Epithelial cell of esophagus (primary cell): Measurements from ENCODE around the gene ZMIZ1.

Experiments
- DNase-seq: peaks from one replicate; pipeline ENCODE4 v3.0.0; 2010; ENCODE audit warnings: low read depth
- H3K4me3 ChIP-seq: 2 replicates; pipeline ENCODE4 v1.5.1; 2011; ENCODE audit warnings: mild to moderate bottlenecking, low read length, control low read depth
- CTCF ChIP-seq: IDR thresholded peaks from 2 replicates; pipeline ENCODE4 v1.5.1; 2011; ENCODE audit warnings: low read depth, mild to moderate bottlenecking, low read length, control low read depth, inconsistent platforms; ENCODE audit not compliant: insufficient read depth; ENCODE audit errors: missing control alignments

ZMIZ1 gene

DNA sequence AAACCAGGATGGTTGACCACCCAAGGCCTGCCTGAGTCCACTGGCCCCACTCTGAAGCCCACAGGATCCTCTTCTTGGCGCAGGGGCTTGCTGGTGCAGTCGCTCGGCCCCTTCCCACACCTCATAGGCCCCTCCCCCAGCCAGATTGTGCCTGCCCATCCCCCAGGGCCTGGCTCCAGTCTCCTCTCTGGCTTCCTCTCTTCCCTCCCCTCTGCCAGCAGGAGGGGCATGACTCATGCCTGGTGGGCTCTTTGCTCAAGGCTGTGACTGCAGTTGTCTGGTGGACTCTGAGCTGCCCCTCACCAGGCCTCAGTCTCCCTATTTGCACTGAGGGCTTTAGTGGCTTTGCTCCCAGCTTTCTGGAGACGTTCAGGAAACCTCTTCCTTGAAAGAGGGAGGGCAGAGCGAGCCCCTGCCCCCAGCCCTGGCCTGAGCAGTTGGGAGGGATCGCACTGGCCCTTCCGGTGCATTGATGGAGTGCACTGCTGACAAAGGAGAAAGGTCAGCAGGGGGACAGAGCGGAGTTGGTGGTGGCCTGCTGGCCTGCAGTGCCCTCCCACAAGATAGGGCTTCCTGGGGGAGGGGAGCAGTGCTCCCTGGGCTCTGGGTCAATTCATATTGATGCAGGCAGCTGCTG, 60.7 kb downstream of the ZMIZ1 start:
- no peak overlapping the region for H3K4me3 ChIP-seq
- no peak for TF ChIP-seq CTCF
- no peak for DNase-seq

GRCh38 chr10:79130255-79130654, 61.5 kb downstream of the ZMIZ1 start:
- no peak for DNase-seq
- TF ChIP-seq CTCF: no peak
- no peak overlapping the region for H3K4me3 ChIP-seq

DNA sequence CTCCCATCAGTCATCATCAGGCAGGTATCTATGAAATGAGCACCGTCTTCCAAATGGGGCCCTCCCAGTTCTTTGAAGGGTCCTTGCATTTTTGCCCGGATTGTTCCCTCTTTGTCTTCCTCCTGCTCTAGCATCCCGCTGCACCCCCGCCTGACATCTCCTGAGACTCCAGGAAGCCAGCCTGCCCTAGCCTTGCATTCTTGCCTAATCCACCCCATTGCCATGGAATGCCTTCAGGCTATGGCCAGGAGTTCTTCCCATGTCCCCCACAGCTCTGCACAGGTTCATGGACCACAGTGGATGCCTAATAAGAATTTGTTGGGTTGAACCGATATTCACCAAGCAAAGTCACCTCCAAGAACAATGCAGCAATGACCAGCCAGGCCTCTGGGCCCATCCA, 62.1 kb downstream of the ZMIZ1 start:
- DNase-seq: no peak
- TF ChIP-seq CTCF: no peak
- H3K4me3 ChIP-seq: no peak overlapping the region

- no peak overlapping the region for H3K4me3 ChIP-seq
- DNase-seq: no peak
These were observed 63.3 kb downstream of the ZMIZ1 start for GRCh38 chr10:79131836-79132631.

GRCh38 chr10:79132681-79133381, 64.1 kb downstream of the ZMIZ1 start:
- H3K4me3 ChIP-seq: no peak overlapping the region
- no peak for DNase-seq
- TF ChIP-seq CTCF: no peak

More at GRCh38 chr10:79131836-79132631, 63.3 kb downstream of the ZMIZ1 start:
- TF ChIP-seq CTCF: no peak

DNA sequence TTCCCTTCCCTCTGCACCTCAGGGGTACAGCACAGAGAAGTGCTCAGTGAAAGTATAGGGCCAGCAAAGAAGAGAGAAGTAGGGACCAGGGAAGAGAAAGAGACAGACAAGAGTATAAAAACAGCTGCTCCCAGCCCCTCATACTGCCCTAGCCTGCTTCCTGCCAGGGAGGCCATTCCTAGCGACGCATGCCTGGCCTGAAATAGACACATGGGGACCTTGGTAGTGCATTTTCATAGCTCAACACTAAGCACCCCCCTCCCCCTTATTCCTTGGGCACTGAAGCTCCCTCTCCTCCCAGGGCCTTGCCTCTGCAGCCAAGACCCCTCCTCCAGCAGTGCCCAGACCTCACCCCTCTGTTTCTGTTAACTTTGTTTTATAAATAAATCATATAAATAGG, 64.7 kb downstream of the ZMIZ1 start:
- TF ChIP-seq CTCF: no peak
- no peak overlapping the region for H3K4me3 ChIP-seq
- no peak for DNase-seq

DNA sequence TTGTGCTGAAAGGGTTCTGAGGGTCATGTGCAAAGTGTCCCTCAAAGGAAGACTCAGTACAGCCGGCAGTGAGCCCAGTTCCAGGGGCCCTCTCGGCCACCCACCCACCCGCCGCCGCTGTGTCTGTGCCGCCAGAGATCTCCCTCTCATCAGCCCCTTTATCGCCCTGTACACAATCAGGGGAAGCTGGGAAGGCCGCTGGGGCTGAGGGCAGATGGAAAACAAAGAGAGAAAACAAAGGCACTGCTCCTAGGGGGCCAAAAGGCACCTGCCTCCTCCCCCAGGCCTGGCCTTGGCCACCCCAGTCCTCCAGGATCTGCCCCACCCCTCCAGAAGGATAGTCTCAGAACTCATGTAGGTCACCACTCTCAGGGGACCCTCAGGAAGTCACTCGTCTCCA, 67.0 kb downstream of the ZMIZ1 start:
- no peak for TF ChIP-seq CTCF
- DNase-seq: no peak
- no peak overlapping the region for H3K4me3 ChIP-seq
